A673 (cell line): ENCODE measurements around the gene ZBTB47. TPM values are rescaled to one million over a fixed set of nuclear protein-coding genes. Genes with fewer than 3 reads are reported as not detected.

Experiments
- BruUV-seq: library from RNA; stranded (reverse); fragments of 400-500 nt; replicated peaks from 2 replicates; lab custom pipeline; 2021; lab: Mats Ljungman, UMichigan
- CTCF ChIA-PET: fragments of 300-600 bp; sonication (Branson Sonifier 250); formaldehyde crosslinking; loops from one replicate; lab custom pipeline; 2022; ENCODE audit warnings: antibody characterized with exemption; lab: Charles Lee
- POLR2A ChIA-PET: fragments of 300-600 bp; sonication (Branson Sonifier 250); formaldehyde crosslinking; loops from one replicate; lab custom pipeline; 2022; ENCODE audit warnings: antibody characterized with exemption; ENCODE audit not compliant: low non-redundant PET; lab: Charles Lee
- DNase-seq: peaks from one replicate; pipeline ENCODE4 v3.0.0-alpha.2; 2015; ENCODE audit warnings: low spot score
- H3K27ac ChIP-seq: fragments of 200-600 bp; sonication (generic); 2 replicates; pipeline ENCODE4 v1.5.1; 2016; ENCODE audit warnings: mixed run types, low read depth, mild to moderate bottlenecking, mixed read lengths, antibody characterized with exemption, low read length; ENCODE audit not compliant: poor library complexity, severe bottlenecking
- H3K27me3 ChIP-seq: fragments of 200-600 bp; sonication (generic); replicated peaks from 2 replicates; pipeline ENCODE4 v1.6.1; 2017; ENCODE audit warnings: mixed run types, low read depth, mild to moderate bottlenecking, mixed read lengths, antibody characterized with exemption, low read length; ENCODE audit not compliant: insufficient read depth, poor library complexity
- H3K36me3 ChIP-seq: fragments of 200-600 bp; sonication (generic); 2 replicates; pipeline ENCODE4 v1.6.1; 2016; ENCODE audit warnings: mixed run types, mild to moderate bottlenecking, mixed read lengths, antibody characterized with exemption, low read length; ENCODE audit not compliant: insufficient read depth, poor library complexity, severe bottlenecking
- H3K4me1 ChIP-seq: fragments of 200-600 bp; sonication (generic); 2 replicates; pipeline ENCODE4 v1.6.1; 2017; ENCODE audit warnings: mixed run types, mild to moderate bottlenecking, mixed read lengths, antibody characterized with exemption, low read length; ENCODE audit not compliant: insufficient read depth, poor library complexity, severe bottlenecking
- H3K4me3 ChIP-seq: fragments of 200-600 bp; sonication (generic); 2 replicates; pipeline ENCODE4 v1.5.1; 2016; ENCODE audit warnings: low read depth, mixed run types, mild to moderate bottlenecking, mixed read lengths, low read length; ENCODE audit not compliant: poor library complexity, severe bottlenecking
- H3K9me3 ChIP-seq: fragments of 200-600 bp; sonication (generic); 2 replicates; pipeline ENCODE4 v1.6.1; 2016; ENCODE audit warnings: mixed run types, low read depth, mild to moderate bottlenecking, mixed read lengths, antibody characterized with exemption, low read length; ENCODE audit not compliant: poor library complexity, severe bottlenecking
- CTCF ChIP-seq: fragments of 300-800, 200-600 bp; sonication (generic); conservative IDR thresholded peaks from 2 replicates; pipeline ENCODE4 v1.5.1; 2017; ENCODE audit warnings: low read depth, mild to moderate bottlenecking, antibody characterized with exemption, low read length, moderate library complexity, mixed read lengths
- EZH2 ChIP-seq: fragments of 200-600 bp; sonication (generic); IDR thresholded peaks from 2 replicates; pipeline ENCODE4 v1.6.1; 2017; ENCODE audit warnings: borderline replicate concordance, low read depth, mild to moderate bottlenecking, mixed read lengths, antibody characterized with exemption, low read length; ENCODE audit not compliant: poor library complexity, severe bottlenecking
- intact Hi-C: fragments of 100-400 bp; cut with micrococcal nuclease; formaldehyde crosslinking; loops from one replicate; pipeline ENCODE4 v1.10.0; 2022; ENCODE audit not compliant: unreplicated experiment
- total RNA-seq: library from RNA; stranded (reverse); gene quantifications from 2 replicates; pipeline ENCODE4 v1.2.3, GENCODE V29; 2021

Gene ZBTB47
- total RNA-seq, 1 experiment from 2014 or later, result 4.4 TPM

- ChIA-PET POLR2A (no interaction called here), CTCF (no interaction called here)
- Histone ChIP-seq H3K27me3 (no peaks in the 10 kb centered on the region), H3K4me3 (no peak overlapping the region), H3K36me3 (no peaks in the 10 kb centered on the region), H3K4me1 (no peaks in the 10 kb centered on the region), H3K27ac (no peak overlapping the region), H3K9me3 (no peaks in the 10 kb centered on the region)
- BruUV-seq, result no TSS peak
- DNase-seq, result no peak
- intact Hi-C loops, result no loop called here
- TF ChIP-seq EZH2, result no peak
- no peak for TF ChIP-seq CTCF
Observed at GRCh38 chr3:42704136-42704841, 50.8 kb downstream of the ZBTB47 start.

- intact Hi-C loops, result no loop called here
- CTCF ChIA-PET, result interaction anchor here (0.5 kb wide), 1 partner anchor 39 kb away, joined by 3 read pairs; no protein-coding TSS in a partner anchor
Observed at GRCh38 chr3:42705058-42705767, 51.7 kb downstream of the ZBTB47 start.

More at GRCh38 chr3:42705058-42705767, 51.7 kb downstream of the ZBTB47 start:
- H3K4me1 ChIP-seq, result no peaks in the 10 kb centered on the region
- POLR2A ChIA-PET, result no interaction called here
- TF ChIP-seq EZH2 (no peak), CTCF (no peak)
- no peaks in the 10 kb centered on the region for H3K27me3 ChIP-seq
- no peaks in the 10 kb centered on the region for H3K36me3 ChIP-seq
- H3K27ac ChIP-seq, result no peak overlapping the region
- no peaks in the 10 kb centered on the region for H3K9me3 ChIP-seq
- no TSS peak for BruUV-seq
- H3K4me3 ChIP-seq, result no peak overlapping the region
- no peak for DNase-seq
